ENCODE results near the gene ATXN1. TPM values are rescaled to one million over a fixed set of nuclear protein-coding genes. Genes with fewer than 3 reads are reported as not detected.

ATXN1 gene
- total RNA-seq, 1 donor from 2014 or later, result 99.2 TPM

DNA sequence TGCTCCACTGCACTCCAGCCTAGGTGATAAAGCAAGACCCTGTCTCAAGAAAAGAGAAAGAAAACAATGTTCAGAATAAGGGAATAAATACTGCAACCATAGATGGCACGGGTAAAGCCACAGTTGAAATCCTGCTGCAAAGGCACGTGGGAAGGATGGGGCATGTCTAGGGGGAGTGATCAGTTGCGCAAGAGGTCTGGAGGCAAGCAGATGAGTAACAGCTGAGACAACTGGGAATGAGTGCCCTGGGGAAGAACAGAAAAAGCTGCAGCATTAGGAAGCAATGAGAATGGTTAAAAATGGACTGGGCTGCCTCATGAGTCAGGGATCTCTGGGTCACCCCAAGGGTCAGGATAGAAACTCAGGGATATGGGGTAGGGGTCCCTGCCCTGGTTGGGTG lies 426.6 kb downstream of the ATXN1 start:
- intact Hi-C loops (cut with micrococcal nuclease), result loop anchor here (5.0 to 10.0 kb wide), 2 partner anchors 250 to 672 kb away; partner anchors contain the start of gene DTNBP1

- intact Hi-C loops (cut with micrococcal nuclease), result loop anchor here (2.0 to 10.0 kb wide), 3 partner anchors 251 to 753 kb away; partner anchors contain the start of gene DTNBP1
Measured at GRCh38 chr6:16333580-16333979, 427.7 kb downstream of the ATXN1 start.

GRCh38 chr6:16332175-16332542 lies 429.1 kb downstream of the ATXN1 start:
- intact Hi-C loops (cut with micrococcal nuclease), result loop anchor here (1.0 to 10.0 kb wide), 14 partner anchors 10 to 755 kb away; partner anchors contain the start of gene DTNBP1

- intact Hi-C loops (cut with micrococcal nuclease), result loop anchor here (1.0 to 10.0 kb wide), 15 partner anchors 9 to 755 kb away; partner anchors contain the start of gene DTNBP1
Measured at GRCh38 chr6:16331384-16332174, 429.7 kb downstream of the ATXN1 start.

- intact Hi-C loops (cut with micrococcal nuclease), result no loop called here
Measured at GRCh38 chr6:16329233-16329632, 432.0 kb downstream of the ATXN1 start.

DNA sequence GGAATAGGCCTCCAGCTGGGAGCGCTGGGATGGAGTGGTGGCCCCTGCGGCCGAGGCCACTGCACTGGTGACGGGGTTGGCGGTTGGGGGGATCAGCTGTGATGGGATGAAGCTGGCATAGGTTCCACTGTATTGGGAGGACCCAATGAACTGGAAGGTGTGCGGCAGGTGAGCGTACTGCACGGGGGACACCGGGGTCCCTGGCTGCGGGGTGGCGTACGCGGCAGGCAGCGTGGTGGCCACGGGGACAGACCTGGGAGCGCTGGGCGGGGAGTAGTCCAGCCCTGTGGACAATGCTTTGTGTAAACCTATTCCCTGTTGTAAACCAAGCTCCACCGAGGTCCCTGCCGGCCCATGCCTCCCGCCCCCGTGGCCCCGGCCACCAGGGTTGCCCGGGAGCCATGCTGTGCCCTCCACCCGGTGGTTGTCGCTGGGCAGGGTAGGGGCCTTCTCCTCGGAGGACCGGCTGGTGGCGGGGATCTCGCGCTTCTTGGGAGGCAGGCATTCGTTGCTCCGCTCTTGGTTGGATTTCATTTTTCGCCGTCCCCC lies 433.4 kb downstream of the ATXN1 start:
- intact Hi-C loops (cut with micrococcal nuclease), result no loop called here

- intact Hi-C loops (cut with micrococcal nuclease), result no loop called here
Measured at GRCh38 chr6:16326971-16327776, 434.1 kb downstream of the ATXN1 start.

DNA sequence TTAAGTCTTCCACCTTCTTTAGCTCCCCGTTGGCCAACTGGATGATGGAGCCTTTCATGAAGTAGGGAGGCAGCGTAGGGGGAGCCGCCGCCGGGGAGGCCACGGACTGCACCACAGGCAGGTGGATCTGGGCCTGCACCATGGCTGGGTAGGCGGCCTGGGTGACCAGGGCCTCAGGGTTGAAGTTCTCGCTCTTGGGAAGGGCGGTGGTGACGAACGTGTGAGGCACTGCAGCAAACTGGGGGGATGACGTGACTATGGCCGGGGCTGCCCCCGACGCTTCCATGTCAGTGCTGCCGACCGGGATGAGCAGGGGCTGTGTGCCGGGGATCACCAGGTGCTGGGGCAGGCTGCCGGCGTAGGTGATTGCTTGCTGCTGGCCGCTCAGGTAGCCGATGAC lies 434.7 kb downstream of the ATXN1 start:
- intact Hi-C loops (cut with micrococcal nuclease), result no loop called here

DNA sequence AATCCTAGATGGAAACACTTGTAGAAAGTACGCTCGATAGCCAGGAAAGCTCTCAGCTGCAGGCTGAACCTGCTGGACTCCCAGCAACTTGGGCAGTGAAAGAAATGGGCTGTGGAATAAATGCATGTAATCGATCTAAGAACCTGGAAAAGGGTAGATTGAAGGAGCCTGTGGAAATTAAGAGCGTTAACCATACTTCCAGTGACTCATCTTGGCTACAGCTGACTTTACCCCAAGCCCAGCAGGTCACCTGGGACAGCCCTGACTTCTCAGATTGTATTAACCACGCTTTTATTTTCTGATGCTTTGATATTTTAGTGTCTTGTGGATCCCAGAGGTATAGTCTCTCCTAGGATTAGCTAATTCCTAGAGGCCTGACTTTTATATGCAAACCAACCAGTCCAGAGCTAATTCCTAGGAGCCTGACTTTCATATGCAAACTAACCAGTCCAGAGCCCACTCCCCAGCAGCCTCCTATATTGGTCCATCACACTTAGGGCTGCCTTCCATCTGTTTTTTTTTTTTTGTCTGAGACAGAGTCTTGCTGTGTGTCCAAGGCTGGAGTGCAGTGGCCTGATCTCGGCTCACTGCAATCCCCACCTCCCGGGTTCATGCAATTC lies 436.5 kb downstream of the ATXN1 start:
- intact Hi-C loops (cut with micrococcal nuclease), result loop anchor here (5.0 kb wide), 4 partner anchors 113 to 1447 kb away; partner anchors contain the start of gene JARID2

DNA sequence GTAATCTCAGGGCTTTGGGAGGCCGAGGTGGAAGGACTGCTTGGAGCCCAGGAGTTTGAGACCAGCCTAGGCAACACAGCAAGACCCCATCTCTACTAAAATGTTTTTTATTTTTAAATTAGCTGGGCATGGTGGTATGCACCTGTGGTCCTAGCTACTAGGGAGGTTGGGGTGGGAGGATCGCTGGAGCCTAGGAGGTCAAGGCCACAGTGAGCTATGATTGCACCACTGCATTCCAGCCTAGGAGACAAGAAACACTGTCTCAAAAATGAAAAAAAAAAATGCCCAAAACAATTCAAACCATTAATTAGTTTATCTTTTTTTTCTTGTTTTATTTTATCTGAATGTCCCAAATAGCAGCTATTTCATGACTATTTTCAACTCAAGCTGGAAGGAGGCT lies 437.1 kb downstream of the ATXN1 start:
- intact Hi-C loops (cut with micrococcal nuclease), result loop anchor here (5.0 kb wide), 4 partner anchors 113 to 1447 kb away; partner anchors contain the start of gene JARID2

GRCh38 chr6:16322666-16323312 lies 438.5 kb downstream of the ATXN1 start:
- intact Hi-C loops (cut with micrococcal nuclease), result loop anchor here (1.0 to 5.0 kb wide), 14 partner anchors 10 to 1445 kb away; partner anchors contain the start of genes GMPR, JARID2 and NUP153

DNA sequence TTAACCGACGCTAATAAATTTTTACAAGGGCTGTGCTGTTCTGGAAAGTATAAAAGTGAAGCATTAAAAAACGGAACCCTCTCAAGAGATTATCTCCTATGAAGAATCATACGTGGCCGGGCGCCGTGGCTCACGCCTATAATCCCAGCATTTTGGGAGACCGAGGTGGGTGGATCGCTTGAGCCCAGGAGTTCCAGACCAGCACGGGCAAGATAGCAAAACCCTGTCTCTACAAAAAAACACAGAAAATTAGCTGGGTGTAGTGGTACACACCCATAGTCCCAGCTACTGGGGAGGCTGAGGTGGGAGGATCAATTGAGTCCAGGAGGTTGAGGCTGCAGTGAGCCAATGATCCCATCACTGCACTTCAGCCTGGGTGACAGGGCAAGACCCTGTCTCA lies 439.4 kb downstream of the ATXN1 start:
- intact Hi-C loops (cut with micrococcal nuclease), result loop anchor here (1.0 to 5.0 kb wide), 14 partner anchors 10 to 1445 kb away; partner anchors contain the start of genes GMPR, JARID2 and NUP153

DNA sequence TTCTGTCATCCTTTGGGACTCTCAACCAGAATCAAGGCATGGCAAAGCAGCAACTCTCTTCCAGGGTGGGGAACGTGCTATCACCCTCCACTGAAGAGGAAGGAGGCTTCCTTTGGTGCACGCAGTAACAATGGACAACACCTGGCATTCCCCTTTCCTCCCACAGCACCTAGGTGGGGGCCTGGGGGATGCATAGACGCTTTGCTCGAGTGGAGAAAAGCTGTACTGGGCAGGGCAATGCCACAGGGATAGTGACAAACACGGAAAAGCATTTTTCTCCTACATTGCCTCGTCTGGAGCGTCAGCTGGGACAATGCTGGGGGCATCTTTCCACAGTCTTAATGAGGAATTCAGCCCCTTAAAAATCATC lies 439.9 kb downstream of the ATXN1 start:
- intact Hi-C loops (cut with micrococcal nuclease), result loop anchor here (5.0 kb wide), 4 partner anchors 116 to 1444 kb away; partner anchors contain the start of gene JARID2

DNA sequence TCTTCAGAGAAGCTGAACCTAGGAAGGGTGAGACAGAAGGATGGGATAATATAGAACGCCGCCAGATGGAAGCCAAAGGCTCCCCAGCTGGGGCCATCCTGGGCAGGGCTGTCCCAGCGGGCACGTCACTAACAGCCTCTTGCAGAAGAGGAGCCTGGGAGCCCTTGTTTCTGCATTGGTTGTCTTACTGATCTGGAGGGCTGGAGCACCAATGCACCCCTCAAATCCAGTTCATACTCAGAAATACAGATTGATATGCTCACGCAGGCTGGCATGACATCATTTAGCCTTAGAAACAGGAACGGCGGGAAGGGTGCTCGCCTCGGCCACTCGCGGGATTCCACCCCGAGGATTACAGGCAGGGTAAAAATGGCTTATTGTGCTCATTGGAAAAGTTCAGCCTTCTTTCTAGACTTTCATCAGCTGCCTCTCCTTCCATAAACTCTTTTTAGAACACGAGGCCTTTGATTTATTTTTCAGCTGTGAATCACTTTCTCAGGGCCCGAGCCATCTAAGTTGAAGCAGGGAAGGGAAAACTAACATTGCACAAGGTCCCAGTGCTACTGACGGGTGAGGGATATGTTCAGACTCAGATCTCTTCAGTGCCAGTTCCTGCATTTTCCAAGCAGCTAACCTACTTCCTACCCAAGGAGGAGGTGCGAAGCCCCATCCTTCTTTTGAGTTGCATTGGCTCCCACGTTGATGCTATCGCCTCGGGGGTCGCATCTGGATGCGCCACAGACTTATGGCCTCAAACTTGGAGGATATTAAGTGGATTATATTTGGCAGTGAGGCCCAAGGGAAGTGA lies 440.5 kb downstream of the ATXN1 start:
- intact Hi-C loops (cut with micrococcal nuclease), result loop anchor here (1.0 to 5.0 kb wide), 6 partner anchors 117 to 1443 kb away; partner anchors contain the start of genes ATXN1 and JARID2

DNA sequence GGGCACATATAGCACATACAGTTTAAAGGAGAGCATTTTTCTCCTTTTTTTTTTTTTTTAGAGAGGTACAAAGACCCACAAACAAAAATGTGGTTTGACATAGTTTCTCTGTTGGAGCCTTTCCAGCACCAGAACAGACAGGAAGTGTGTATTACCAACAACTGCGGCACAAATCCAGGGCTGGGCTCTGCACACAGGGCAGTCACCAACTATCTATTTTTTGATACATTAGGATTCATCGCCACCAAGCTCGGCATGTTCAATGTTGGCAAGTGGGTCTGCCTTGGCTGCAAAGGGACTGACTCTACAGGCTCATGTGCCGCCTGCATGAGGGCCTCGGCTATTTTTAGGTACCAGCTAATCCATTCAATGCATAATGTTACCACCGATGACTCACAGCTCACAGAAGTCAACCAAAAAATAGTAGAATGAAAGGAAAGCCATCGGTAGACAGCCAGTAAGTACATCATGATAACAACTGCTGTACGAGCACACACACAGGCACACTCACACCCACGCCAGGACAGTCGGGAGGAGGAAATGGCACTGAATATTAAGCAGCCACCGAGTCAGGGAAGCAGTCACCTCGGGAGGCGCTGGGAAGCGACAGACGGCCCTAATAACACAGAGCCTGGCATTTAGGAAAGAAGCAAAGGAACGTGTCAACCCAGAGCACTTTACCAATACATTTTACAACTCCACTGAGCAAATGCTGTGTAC lies 441.3 kb downstream of the ATXN1 start:
- intact Hi-C loops (cut with micrococcal nuclease), result loop anchor here (1.0 to 5.0 kb wide), 9 partner anchors 117 to 1443 kb away; partner anchors contain the start of genes ATXN1 and JARID2

DNA sequence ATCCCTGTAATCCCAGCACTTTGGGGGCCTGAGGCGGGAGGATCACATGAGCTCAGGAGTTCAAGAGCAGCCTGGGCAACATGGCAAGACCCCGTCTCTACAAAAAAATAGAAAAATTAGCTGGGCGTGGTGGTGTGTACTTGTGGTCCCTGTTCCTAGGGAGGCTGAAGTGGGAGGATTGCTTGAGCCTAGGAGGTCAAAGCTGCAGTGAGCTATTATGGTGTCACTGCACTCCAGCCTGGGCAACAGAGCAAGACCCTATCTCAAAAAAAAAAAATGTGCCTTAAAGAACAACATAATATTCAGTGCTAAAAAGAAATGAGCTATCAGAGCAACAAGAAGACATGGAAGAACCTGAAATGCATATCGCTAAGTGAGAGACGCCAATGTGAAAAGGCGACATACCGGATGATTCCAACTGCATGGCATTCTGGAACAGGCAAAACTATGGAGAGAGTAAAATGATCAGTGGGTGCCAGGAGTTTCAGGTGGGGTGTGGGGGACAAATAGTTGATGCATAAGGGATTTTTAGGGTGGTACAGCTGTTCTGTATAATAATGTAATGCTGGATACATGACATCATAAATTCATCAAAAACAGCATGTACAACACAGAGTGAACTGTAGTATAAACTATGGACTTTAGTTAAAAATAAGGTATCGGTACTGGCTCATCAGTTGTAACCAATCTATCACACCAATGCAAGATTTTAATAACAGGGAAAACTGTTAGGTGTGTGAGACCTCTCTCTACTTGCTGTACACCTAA lies 442.1 kb downstream of the ATXN1 start:
- intact Hi-C loops (cut with micrococcal nuclease), result loop anchor here (1.0 to 5.0 kb wide), 3 partner anchors 188 to 648 kb away; no protein-coding TSS in a partner anchor

- intact Hi-C loops (cut with micrococcal nuclease), result loop anchor here (2.0 to 5.0 kb wide), 2 partner anchors 418 to 649 kb away; no protein-coding TSS in a partner anchor
Measured at GRCh38 chr6:16318538-16318937, 442.7 kb downstream of the ATXN1 start.
